Esophagus muscularis mucosa (tissue), 3 donors: ENCODE results near the gene TRAK2.

ENCODE experiments used
- CTCF ChIP-seq, 3 experiments: fragments of 200-600 bp in 2 of 3; fragments of 450-650 bp in 1 of 3; sonication (generic) in 2 of 3; IDR thresholded peaks; one replicate each; pipeline ENCODE4 v1.5.1; 2017 to 2019; ENCODE audit warnings: antibody characterized with exemption in 3 of 3, mild to moderate bottlenecking in 2 of 3, moderate library complexity in 1 of 3
- POLR2A ChIP-seq: fragments of 450-650 bp; IDR thresholded peaks from one replicate; pipeline ENCODE4 v1.6.1; 2017; ENCODE audit warnings: antibody characterized with exemption, moderate library complexity, mild to moderate bottlenecking, low read depth
- POLR2AphosphoS5 ChIP-seq, 2 donors: sonication (generic); formaldehyde crosslinking; IDR thresholded peaks; one replicate each; pipeline ENCODE4 v1.6.1; 2017; ENCODE audit warnings: antibody characterized with exemption in 2 of 2

- TF ChIP-seq CTCF (IDR thresholded peaks at IDR 0.05), result no peak
- TF ChIP-seq POLR2A, result no peak
- no peak for TF ChIP-seq POLR2AphosphoS5 (IDR thresholded peaks at IDR 0.05)
Observed at GRCh38 chr2:201467666-201468065, 16.4 kb upstream of the TRAK2 start.
